Neuron (in vitro differentiated cells): ENCODE data around the gene OST4.

Experiments
- H2AFZ ChIP-seq: one replicate; pipeline ENCODE4 v1.6.1; 2013; ENCODE audit warnings: low read depth, mild to moderate bottlenecking, inconsistent platforms, low read length, moderate library complexity
- H3K27me3 ChIP-seq: one replicate; pipeline ENCODE4 v1.6.1; 2013; ENCODE audit warnings: low read length; ENCODE audit not compliant: insufficient read depth
- H3K36me3 ChIP-seq: one replicate; pipeline ENCODE4 v1.6.1; 2013; ENCODE audit warnings: low read length; ENCODE audit not compliant: insufficient read depth
- H3K4me1 ChIP-seq: one replicate; pipeline ENCODE4 v1.6.1; 2013; ENCODE audit warnings: low read length; ENCODE audit not compliant: insufficient read depth
- H3K4me3 ChIP-seq: 2 replicates; pipeline ENCODE4 v1.5.1; 2013; ENCODE audit warnings: mild to moderate bottlenecking, low read length, moderate library complexity
- H3K9me3 ChIP-seq: one replicate; pipeline ENCODE4 v1.6.1; 2013; ENCODE audit warnings: low read length

Gene OST4

DNA sequence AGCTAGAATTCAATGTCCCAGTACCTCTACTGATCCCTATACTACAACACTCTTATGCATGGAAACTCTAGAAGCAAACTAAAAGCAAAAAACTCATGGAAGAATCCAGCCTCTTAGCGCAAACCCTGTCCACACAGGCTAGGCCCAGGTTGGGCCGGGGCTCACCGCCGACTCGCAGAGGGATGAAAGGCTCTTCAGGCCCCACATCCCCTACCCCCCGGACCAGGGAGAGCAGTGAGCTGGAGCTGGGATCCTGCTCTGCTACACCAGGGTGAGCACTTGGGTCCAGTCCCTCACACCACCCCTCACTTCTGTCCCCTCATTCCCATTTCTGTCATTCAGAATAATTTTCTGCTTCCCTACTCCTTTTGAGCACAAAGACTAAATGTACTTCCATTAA, 2.0 kb downstream of the OST4 start:
- Histone ChIP-seq H2AFZ (no peak overlapping the region), H3K27me3 (no peaks in the 10 kb centered on the region), H3K4me1 (peaks cover 25% of the 10 kb centered on the region), H3K4me3 (no peak overlapping the region), H3K9me3 (no peaks in the 10 kb centered on the region), H3K36me3 (peaks cover 50% of the 10 kb centered on the region)

DNA sequence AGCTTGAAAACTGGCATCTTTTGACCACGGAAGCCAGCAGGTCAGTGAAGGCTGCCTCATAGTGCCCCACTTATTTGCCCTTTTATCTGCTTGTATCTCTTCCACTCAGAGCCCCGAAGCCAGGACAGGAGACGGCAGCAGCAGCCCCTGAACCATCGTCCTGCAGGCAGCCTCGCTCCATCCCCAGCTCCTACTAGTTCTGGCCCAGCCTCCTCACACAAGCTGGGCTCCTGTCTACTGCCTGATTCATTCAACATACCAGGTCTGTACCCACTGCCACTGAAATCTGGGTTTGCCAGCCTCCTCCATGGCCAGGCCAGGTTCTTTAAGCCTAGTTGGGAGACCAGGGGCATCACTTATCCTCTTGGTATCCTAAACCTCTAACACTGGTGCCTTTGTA, 4.1 kb downstream of the OST4 start:
- no peaks in the 10 kb centered on the region for H3K9me3 ChIP-seq
- peaks cover 60% of the 10 kb centered on the region for H3K36me3 ChIP-seq

DNA sequence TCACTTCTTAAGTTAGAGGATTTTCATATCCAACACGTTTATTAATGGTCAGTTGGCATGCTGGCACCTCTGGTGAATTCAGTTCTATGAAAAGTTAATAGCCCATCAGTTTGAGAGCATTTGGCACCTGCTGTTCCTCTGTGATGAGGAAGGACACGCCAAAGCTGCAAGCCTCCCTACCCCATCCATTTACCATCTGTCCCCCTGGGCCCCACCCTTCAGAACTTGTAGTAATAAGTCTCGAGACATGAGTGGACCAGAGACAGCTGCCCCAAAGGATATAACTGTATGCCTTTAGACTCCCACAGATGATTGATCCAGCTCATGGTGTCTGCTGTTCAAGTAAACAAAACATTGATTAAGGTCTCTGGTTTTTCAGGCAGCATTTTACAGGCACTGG, 6.3 kb downstream of the OST4 start:
- no peaks in the 10 kb centered on the region for H3K27me3 ChIP-seq
- H3K36me3 ChIP-seq: peaks cover 62% of the 10 kb centered on the region
- no peak overlapping the region for H3K4me3 ChIP-seq
- peaks cover 7% of the 10 kb centered on the region for H3K4me1 ChIP-seq
- no peak overlapping the region for H2AFZ ChIP-seq
- H3K9me3 ChIP-seq: no peaks in the 10 kb centered on the region

More for the DNA sequence above, 4.1 kb downstream of the OST4 start:
- Histone ChIP-seq H3K4me1 (peaks cover 20% of the 10 kb centered on the region), H3K4me3 (no peak overlapping the region), H2AFZ (no peak overlapping the region), H3K27me3 (no peaks in the 10 kb centered on the region)

DNA sequence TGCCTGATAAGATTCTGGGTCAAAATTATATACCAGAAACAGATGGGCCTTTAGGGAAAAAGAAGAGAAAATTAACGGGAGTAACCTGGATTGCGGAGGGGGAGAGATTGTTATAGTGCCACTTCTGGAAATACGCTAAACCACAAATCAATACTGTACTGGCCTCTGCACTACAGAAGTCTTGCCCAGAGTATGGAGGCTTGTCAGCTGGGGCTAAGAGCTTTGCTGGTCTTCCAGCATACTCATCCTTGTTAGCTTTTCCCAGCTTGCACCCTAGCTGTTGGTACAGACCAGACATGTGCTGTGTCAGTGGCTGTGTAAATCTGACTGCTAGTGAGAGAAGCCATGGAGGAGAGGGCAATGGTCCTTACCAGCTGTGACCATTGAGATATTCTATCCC, 11.1 kb downstream of the OST4 start:
- Histone ChIP-seq H3K27me3 (no peaks in the 10 kb centered on the region), H2AFZ (no peak overlapping the region), H3K36me3 (peaks cover 54% of the 10 kb centered on the region)

DNA sequence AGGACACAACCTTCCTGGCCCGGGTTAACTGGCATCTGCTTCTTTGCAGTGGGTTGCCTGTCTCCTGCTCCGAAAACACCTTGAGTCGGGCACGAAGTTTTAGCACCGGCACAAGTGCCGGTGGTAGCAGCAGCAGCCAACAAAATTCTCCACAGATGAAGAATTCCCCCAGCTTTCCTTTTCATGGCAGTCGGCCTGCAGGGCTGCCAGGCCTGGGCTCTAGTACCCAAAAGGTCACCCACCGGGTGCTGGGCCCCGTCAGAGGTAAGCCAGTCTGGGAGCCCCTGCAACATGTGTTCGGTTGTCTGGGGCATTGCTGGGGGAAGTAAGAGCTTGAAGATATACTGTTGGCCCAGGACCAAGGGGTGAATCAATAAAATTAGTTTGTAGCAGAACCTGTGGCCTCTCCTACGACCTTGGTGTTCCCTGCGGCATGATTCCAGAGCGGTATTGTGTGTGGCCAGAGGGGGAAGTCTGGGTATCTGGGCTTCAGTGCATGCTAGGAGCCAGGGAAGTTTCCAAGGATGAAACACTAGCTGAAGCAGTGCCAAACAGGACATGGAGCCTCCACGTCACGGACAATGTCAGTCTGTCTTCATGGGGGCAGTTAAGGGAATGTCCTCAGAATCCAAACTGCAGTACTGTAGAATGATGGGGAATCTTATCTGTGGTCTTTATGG, 12.2 kb downstream of the OST4 start:
- H3K36me3 ChIP-seq: peaks cover 60% of the 10 kb centered on the region

More for the DNA sequence above, 11.1 kb downstream of the OST4 start:
- Histone ChIP-seq H3K4me3 (no peak overlapping the region), H3K9me3 (no peaks in the 10 kb centered on the region), H3K4me1 (no peaks in the 10 kb centered on the region)

DNA sequence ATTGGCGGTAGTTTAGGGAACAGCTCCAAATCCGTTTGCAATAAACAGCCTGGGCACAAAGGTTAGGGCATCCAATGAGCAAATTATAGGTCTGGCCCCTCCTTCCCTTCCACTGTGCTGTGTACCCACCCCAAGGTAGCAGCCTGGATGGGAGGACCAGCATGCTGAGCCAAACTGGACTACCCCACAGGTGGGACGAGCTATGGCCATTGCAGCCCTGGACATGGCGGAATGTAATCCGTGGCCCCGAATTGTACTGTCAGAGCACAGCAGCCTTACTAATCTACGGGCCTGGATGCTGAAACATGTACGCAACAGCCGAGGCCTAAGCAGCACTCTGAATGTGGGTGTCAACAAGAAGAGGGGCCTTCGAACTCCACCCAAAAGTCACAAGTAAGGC, 13.2 kb downstream of the OST4 start:
- no peaks in the 10 kb centered on the region for H3K4me1 ChIP-seq
- H3K27me3 ChIP-seq: no peaks in the 10 kb centered on the region
- H3K9me3 ChIP-seq: no peaks in the 10 kb centered on the region
- H2AFZ ChIP-seq: no peak overlapping the region
- peaks cover 68% of the 10 kb centered on the region for H3K36me3 ChIP-seq
- no peak overlapping the region for H3K4me3 ChIP-seq

More for the DNA sequence above, 12.2 kb downstream of the OST4 start:
- H3K9me3 ChIP-seq: no peaks in the 10 kb centered on the region
- no peaks in the 10 kb centered on the region for H3K27me3 ChIP-seq
- H2AFZ ChIP-seq: no peak overlapping the region
- H3K4me3 ChIP-seq: no peak overlapping the region
- no peaks in the 10 kb centered on the region for H3K4me1 ChIP-seq

DNA sequence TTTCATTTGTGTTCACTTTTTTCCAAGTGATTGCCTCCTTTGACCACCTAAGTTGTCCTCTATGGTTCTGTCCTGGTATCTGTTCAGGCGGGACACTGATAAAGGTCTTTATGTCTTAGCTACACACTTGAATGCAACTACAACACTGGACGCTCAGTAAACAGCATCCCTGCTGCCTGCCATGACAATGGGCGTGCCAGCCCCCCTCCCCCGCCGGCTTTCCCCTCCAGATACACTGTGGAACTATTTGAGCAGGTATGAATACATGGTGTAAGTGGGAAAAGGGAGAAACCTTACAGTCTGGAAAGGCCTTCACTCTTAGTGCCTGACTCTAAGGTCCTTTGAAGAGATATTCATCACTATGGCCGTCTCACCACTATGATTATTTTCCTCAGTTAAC, 14.3 kb downstream of the OST4 start:
- no peak overlapping the region for H3K4me3 ChIP-seq
- no peaks in the 10 kb centered on the region for H3K27me3 ChIP-seq
- H2AFZ ChIP-seq: no peak overlapping the region
- peaks cover 6% of the 10 kb centered on the region for H3K4me1 ChIP-seq
- peaks cover 62% of the 10 kb centered on the region for H3K36me3 ChIP-seq
- no peaks in the 10 kb centered on the region for H3K9me3 ChIP-seq

DNA sequence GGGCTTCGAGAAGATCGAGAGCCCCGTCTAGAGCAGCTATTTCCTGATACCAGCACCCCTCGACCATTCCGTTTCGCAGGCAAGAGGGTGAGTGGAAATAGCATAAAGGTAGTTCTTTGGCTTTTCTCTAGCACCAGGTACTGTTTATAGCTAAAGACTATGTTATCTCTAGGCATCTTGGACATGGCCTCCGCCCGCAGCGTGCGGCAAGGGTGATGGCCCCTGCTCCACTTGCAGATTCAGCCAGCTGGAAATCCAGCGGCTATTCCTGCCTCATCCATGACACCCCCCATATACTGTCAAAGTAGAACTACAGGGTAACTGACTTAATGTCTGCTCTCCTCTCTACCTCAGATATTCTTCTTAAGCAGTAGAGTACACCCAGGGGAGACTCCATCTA, 16.7 kb downstream of the OST4 start:
- H3K9me3 ChIP-seq: no peaks in the 10 kb centered on the region
- H3K4me1 ChIP-seq: peaks cover 10% of the 10 kb centered on the region
- H2AFZ ChIP-seq: no peak overlapping the region
- no peak overlapping the region for H3K4me3 ChIP-seq
- H3K36me3 ChIP-seq: peaks cover 57% of the 10 kb centered on the region
- H3K27me3 ChIP-seq: no peaks in the 10 kb centered on the region

DNA sequence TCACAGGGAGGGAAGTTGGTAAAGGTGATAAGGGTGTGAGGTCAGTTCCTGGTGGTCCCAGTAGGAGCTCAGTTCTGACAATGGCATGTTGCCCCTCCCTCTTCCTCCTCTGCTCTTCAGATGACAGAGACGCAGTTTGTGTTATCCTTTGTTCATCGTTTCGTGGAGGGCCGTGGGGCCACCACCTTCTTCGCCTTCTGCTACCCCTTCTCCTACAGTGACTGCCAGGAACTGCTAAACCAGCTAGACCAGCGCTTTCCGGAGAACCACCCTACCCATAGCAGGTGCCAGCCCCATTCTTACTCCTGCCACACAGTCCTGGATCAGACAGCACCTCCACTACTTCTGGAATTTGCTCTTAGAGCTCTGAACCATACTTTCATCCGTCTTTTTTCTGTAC, 17.7 kb downstream of the OST4 start:
- Histone ChIP-seq H3K4me1 (peaks cover 16% of the 10 kb centered on the region), H3K9me3 (no peaks in the 10 kb centered on the region), H3K4me3 (no peak overlapping the region), H3K27me3 (no peaks in the 10 kb centered on the region), H3K36me3 (peaks cover 52% of the 10 kb centered on the region), H2AFZ (no peak overlapping the region)

DNA sequence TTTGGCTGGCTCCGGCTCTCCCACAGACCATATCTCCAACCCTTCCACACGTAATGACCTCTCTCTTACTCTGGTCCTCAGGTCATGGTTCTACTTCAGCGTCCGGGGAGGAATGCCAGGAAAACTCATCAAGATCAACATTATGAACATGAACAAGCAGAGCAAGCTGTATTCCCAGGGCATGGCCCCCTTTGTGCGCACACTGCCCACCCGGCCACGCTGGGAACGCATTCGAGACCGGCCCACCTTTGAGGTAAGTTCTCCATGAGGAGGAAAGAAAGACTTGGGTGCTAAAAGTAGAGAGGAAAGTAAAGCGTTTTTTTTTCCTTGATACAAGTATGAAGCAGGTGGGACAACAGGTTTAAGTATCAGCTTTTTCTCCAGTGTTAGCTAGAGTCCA, 18.1 kb downstream of the OST4 start:
- Histone ChIP-seq H3K9me3 (no peaks in the 10 kb centered on the region), H3K4me3 (no peak overlapping the region), H3K4me1 (peaks cover 16% of the 10 kb centered on the region), H2AFZ (no peak overlapping the region), H3K27me3 (no peaks in the 10 kb centered on the region), H3K36me3 (peaks cover 48% of the 10 kb centered on the region)

DNA sequence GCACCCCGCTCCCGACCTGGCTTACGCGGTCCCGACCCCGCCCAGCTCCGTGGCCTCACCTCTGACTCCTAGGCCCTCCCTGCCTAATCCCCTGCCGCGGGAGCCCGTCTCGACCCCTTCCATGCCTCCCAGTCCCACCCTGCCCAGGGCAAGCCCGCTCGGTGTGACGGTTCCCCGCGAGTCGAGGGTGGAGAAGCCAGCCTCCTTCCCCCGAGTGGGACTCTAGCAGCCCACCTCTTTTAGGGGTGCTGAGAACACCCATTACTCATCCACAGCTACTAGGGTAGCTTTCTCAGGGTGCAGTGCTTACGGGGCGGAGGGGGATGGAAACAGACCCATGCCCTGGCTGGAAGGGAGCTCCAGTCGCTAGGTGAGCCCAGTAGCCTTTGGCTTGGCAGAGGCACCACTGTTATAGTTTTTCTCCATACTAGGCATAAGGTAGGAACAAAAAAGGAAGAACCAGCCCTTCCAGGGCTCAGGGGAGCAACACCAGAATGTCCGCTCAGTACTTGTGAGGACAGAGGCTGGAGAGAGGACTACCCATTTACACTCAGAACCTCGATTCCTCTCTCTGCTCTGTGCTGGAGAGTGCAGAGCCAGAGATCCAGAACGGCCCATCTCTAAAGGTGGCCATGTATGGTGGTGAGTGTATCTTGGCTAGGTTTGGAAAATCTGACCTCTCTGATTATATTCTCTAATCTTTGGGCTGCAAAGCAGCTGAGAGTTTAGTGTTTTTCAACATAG, 19.4 kb downstream of the OST4 start:
- peak overlapping the region; percentile 75 for H3K4me3 ChIP-seq
- no peaks in the 10 kb centered on the region for H3K27me3 ChIP-seq
- H3K9me3 ChIP-seq: no peaks in the 10 kb centered on the region
- H2AFZ ChIP-seq: peak overlapping the region; percentile 49
- peaks cover 41% of the 10 kb centered on the region for H3K36me3 ChIP-seq
- H3K4me1 ChIP-seq: peaks cover 16% of the 10 kb centered on the region

DNA sequence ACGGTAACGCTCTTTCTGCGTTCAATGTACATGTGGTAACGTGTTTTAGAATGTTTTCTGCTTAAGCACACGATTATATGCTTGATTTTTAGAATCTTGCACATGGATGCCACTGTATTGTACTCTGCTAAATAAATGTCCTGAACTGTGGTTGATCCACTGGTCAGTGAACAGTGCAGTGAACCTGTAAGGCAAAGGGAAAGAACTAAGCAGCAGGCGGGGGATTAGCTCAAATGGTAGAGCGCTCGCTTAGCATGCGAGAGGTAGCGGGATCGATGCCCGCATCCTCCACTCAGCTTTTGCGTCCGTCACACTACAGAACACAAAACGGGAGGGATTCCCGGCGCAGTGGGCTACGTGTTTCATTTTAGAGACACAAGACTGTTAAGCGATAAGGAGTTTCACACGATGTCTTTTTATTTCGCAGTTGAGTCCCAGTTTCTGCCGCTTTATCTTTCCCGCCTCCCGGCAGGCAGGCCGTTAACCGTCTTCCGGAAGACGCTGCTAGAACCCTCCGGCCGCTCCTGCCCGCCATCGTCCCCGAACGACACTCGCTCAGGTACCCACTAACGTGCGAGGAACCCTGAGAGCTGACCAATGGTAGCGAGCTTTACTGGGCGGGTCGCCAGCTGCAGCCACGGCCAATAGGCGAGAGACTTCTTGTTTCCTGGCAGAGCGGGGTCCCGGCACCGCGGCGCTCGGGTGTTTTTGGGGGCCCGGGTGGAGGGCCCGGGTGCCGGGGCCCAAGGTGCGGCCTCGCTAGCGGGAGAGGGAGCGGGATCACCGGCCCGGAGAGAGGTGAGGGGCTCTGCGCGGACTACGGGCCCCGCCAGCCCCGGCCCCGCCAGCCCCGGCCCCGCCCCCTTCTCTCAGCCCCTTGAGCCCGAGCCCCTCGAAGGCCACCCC, 20.2 kb downstream of the OST4 start, which contains the start of gene AGBL5:
Gene AGBL5, plus strand, starts transcription at position 673 of the 906 bp plus-strand sequence. CDS start 1,291 bp downstream, outside the sequence.
- Histone ChIP-seq H3K36me3 (peaks cover 33% of the 10 kb centered on the region), H3K4me3 (peak within 1 kb of the TSS; percentile 75), H3K9me3 (no peaks in the 10 kb centered on the region), H3K4me1 (peaks cover 16% of the 10 kb centered on the region), H2AFZ (peak within 1 kb of the TSS; percentile 86), H3K27me3 (no peaks in the 10 kb centered on the region)
